GM04503 (cell line): ENCODE data around the gene PIGQ.
"Not testable (repeated sequence)": the region's sequence is repeated elsewhere in the genome, so short reads cannot be mapped to it uniquely, and the experiment has no call there.

Source experiments
- DNase-seq: peaks from one replicate; pipeline ENCODE4 v3.0.0-alpha.2; 2012; ENCODE audit warnings: low read depth

The PIGQ gene

DNA sequence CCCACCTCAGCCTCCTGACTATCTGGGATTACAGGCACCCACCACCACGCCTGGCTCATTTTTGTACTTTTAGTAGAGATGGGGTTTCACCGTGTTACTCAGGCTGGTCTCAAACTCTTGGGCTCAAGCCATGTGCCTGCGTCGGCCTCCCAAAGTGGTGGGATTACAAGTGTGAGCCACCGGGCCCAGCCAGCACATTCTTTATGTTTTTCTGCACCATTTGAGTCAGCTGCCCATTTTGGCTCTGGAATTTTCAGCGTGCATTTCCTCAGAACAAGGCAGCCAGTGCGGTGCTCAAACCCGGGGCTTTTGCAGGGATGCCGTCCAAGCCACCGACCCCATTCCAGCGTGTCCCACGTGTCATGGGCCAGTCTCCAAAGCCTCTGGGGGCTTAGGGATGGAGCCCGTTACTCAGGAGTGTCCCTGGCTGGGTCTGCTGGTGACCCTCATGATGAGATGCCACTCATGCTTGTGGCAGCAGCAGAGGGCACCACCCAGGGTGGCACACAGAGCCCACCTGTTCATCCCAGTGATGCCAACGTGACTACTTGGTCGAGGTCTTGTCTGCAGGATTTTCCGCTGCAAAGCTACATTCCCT, 16.4 kb downstream of the PIGQ start:
- DNase-seq = no peak

DNA sequence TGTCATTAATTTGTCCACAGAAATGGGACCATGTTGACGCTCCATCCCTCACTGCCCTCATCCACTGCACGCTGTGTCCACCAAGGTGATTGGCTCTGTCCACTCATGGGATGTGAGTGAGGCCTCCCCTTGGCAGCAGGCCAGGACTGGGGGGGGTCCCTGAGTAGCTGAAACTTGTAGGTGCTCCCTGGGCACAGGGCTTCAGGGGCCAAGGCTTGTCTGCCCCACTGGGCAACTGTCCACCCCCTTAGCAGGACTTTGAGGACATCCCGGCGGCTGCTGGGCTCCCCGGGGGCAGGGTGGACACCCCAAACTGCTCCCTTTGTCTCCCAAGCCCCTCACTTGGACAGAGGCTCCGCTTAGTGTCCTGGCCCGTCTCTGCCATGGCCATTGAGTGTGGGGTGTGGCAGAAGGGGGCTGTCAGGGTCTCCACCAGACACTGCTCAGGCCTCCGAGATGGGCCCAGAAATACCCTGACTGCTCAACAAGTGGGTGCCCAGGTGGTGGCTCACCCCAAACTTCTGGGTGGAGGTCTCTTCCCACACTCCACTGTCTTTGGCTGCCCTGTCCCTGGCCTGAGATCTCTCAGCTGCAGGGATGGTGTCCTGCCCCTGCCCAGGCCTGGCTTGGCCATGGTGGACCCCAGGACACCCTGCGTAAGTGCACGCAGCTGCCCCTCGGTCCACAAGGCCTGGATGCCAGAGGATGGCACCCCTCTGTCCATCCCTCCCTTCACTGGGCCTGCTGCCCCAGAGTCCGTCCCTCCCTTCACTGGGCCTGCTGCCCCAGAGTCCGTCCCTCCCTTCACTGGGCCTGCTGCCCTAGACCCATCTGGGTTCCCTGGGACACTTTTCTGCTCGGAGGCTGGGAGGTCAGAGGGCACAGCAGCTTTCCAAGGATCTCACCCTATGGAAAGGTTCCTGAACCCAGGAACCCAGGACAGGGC, 17.1 kb downstream of the PIGQ start:
- no peak for DNase-seq

DNA sequence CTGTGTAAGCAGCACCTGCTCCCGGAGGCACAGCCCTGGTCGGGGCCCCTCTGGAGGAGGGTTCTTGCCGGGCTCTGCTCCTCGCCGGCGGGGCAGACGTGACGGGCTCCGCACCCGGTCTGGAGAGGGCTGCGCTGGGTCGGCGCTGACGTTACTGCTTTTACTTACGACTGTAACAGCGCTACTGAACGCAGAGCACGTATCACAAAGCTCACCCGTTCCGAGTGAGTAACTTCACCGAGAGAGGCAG, 18.8 kb downstream of the PIGQ start:
- DNase-seq = no peak

DNA sequence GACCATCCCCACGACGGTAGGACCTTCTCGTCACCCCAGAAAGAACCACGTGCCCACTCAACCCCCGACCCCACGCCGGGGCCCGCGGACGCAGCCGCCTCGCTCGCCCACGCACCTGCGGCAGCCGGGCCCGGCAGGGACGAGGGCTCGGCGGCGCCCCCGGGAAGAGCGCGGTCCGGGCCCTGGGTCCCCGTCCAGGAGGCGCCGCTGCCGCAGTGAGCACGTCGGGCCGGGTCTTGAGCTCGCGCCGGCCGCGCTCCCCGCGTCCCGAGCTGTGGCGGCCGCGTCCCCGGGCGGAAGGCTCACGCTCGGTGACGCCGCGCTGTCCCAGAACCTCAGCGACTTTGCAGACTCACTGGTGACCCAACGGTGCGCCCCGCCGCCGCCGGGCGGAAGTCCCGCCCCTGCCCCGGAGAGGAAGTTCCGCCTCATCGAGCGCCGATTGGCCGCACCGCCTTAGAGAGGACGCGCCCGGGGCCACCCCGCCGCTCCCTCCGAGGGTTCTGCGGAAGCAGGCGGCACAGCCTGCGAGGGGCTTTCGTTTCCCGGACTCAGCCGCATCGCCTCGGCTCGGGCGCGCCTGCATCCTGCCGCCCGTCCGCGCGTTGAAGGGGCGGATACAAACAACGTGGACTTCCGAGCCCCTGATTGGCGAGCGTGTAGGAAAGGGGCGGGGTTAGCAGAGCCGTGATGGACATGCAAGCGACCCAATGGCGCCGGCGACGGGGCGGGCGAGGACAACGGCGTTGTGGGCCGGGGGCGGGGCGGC, 19.3 kb downstream of the PIGQ start:
- DNase-seq = peak; percentile 64

DNA sequence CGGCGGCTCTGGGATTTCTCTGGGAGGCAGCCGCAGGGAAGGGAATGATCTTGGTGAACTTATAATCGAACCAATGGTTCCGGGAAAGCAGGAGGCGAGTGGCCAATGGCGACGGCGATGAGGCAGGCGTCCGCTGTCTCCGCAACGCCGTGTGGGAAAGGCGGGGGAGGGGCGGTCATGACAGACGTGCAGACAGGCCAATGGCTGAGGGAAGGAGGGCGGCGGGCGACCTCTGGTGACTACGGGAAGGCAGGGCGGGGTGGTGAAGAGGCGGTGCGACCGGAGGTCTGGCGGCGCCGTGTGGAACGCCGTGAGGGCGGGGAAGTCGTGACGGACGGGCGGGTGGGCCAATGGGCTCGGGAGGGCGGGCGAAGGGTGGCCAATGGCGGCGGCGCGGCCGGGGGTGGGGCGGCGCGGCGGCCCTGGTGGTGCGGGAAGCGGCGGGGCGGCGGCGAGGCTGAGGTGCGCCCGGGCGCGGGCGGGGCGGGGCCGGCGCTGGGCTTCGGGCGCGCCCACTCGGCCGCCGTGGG, 20.0 kb downstream of the PIGQ start, which contains the start of gene RAB40C:
Gene RAB40C, plus strand, starts transcription at position 409 of the 530 bp plus-strand sequence. CDS start 226 bp downstream, outside the sequence.
- peak; percentile 71 for DNase-seq

DNA sequence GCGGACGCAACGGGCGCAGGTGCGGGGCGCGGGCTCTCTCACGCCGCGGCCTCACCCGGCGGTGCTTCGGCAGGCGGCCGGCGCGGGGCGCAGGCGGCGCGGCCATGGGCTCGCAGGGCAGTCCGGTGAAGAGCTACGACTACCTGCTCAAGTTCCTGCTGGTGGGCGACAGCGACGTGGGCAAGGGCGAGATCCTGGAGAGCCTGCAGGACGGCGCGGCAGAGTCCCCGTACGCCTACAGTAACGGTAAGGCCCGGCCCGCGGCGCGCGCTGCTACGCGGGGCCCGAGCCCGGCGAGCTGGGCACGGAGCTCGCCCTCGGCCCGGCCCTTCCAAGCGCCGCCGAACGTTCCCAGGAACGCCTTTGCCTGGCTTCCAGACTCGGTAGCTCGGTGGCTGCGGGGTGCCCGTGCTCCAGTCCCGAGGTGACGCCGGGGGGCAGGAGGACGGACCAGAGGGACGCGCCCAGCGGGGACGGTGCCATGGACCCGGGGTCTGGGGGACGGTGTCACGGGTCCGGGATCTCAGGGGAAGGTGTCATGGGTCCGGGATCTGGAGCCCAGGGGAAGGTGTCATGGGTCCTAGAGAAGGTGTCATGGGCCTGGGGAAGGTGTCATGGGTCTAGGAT, 20.5 kb downstream of the PIGQ start:
- DNase-seq = no peak

DNA sequence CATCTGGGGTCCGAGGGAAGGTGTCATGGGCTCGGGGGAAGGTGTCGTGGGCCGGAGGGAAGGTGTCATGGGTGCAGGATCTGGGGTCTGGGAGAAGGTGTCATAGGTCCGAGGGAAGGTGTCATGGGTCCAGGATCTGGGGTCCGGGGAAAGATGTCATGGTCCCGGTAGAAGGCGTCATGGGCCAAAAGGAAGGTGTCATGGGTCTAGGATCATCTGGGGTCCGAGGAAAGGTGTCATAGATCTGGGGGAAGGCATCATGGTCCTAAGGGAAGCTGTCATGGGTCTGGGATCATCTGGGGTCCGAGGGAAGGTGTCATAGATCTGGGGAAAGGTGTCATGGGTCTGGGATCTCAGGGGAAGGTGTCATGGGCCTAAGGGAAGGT, 21.0 kb downstream of the PIGQ start:
- no peak for DNase-seq

DNA sequence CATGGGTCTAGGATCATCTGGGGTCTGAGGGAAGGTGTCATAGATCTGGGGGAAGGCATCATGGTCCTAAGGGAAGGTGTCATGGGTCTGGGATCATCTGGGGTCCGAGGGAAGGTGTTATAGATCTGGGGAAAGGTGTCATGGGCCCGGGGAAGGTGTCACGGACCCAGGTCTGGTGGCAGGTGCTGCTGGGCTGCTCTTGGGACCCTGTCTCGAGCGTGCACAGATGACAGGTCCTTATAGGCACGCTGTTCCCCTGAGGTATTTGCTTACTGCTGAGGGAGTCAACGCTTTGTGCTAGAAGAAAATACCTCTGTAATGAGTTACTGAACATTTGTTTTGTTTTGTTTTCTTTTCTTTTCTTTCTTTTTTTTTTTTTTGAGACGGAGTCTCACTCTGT, 21.5 kb downstream of the PIGQ start:
- no peak for DNase-seq

DNA sequence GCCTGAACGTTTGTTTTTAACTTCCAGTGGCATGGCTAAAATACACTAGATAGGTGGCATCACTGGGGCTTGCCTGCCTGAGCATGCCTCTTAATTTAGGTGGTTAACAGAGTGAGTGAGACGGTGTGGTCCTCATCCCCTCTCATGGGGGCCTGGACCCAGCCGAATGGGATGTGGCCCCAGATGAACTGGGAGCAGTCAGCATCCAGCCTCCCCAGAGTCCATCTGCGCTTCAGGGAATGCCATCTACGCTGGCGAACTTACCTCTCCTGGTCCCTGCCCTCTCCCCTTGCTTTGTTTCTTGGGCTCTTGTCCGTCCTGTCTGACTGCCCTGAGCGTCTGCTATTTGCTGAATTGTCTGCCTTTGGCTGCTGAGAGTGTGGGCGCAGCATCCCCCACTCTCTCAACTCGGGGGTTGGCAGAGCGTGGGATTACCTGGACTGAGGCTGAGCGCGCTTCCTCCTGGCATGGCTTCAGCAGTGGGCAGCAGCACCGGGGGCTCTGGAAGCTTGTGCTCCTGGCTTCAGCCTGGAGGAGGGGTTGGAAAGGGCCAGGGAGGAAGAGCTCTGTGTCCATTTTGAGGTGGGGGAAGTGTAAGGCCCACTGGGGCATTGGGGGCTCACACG, 22.2 kb downstream of the PIGQ start:
- no peak for DNase-seq

DNA sequence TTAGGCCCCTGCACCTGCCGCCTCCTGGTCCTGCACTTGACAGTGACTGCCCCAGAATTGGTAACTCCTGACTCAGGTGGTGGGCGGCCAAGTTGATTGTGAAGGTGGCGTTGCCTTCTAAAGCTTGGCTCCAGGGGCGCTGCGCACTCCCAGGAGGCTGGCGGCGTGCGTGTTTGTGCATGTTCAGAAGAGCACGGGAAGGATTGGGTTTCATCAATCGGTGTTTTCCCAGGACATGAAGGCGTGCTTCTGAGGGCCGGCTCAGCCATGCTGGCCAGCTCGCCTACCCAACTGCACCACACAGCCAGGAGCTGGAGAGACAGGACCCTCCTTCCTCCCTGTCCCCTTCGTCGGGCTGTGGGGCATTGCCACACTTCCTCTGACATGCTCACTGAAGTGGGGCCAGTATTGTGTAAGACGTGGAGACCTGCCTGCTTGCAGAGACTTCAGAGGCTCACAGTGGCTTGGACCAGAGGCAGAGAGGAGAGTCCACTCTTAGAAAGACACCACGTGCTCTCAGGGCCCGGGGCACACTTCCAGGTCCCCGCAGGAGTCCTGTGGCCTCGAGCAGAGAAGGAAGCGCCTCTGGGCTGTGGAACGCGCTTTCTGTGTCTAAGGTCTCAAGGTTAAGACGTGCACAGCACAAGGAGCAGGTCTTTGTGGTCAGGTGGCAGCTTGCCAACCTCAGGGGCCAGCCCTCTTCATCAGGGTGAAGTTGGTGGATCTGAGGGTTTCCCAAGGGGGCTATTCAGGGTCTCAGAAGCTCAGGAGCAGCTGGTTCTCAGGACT, 22.9 kb downstream of the PIGQ start:
- DNase-seq = no peak

DNA sequence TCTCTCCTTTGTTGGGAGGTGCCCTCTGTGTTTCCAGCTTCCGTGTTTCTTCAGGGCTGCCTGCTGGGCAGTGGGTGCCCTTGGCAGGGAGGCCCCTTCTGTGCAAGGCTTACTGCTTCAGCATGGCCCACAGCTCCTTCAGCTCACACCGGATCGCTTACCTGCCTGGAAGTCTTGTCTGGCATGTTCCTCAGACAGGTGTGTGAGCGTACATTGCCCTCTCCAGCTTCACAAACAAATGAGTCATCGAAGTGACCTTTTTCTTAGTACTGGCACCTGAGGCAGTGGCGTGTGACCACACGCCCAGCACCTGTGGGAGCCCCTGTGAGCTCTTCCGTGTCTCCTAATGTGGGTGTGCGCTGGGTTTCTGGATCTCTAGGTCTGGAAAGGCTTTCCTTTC, 23.6 kb downstream of the PIGQ start:
- no peak for DNase-seq

DNA sequence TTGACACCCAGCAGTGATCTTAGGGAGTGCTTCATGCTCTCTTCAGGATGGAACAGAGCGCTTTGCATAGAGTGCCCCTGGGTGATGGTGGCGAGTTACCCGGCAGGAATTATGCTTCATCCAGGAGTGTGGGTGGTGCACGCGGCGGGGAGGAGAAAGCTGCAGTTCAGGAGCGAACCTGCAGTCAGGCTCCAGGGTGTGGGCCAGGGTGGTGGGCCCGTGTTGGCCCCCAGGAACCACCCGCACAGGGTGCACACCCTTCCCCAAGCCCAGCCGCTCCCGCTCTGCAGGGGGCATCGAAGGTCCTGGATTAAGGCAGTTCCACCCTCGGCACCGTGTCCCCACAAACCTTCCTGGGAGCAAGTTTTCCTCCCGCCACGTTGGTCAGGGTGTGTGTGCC, 24.0 kb downstream of the PIGQ start:
- no peak for DNase-seq

DNA sequence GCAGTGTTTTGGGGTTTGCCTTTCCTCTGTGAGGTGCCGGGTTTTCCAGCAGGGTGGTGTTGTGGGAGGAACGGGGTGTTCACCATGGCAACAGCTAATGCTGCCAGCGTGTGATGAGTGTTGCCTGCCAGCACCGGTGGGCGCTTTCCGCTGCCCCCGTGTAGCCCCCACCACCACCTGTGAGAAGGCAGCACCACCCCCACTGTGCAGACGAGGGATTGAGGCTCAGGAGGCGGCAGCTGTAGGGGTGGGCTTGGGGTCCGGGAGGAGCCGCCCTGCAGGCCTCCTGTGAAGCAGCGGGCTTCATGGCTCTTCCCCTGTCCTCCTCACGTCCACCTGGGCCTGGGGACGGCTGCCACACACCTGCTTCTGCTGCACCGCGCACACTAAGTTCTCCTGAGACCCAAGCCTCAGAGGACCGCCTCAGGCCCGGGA, 25.3 kb downstream of the PIGQ start:
- DNase-seq = no peak

DNA sequence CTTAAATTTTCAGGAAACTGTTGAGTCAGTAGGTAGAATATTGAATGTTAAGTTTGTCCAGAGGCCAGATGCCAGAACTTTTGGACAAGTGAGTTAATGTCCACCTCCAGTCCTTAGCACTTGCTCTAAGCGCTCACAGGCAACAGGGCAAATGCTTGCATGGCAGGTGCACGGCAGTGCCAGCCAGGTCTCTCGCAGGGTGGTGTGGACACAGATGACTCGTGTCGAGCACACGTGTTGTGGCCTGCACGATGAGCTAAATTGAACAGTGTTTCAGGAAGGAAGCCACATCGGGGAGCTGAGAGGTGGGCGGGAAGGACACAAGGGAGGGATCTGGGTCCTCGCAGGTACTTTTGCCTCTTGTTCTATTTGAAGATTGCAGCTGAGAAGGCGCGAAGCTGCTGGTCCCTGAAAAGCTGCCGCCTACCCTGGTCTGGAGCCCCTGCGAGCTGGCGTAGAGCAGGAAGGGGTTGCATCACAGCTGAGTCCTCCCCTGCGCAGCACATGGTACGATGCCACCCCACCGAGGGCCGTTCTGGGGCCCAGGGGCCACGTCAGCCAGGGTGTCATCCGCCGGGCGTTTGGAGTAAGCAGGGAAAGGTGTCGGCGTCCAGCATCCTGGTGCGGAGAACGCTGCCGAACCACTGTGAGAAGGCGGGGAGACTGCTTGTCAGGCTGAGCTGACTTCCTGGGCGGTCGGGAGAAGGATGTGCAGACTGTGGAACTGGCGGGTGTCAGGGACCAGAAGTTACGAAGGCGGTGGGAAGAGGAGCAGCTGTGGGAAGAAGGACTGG, 26.4 kb downstream of the PIGQ start:
- DNase-seq = no peak

DNA sequence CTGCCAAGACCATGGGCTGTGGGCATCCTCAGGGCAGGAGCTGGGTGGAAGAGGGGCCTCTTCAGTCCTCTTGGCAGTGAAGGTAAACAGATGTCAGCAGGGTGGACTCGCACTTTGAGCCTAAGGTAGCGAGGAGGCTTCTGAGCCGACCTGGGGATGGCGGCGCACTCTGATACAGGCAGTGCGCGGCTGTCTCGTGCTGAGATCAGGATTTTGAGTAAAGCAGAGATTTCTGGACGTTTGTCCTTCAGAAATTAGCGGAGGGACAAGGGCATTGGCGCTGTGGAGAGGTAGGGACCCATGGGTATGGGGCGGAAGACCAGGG, 26.9 kb downstream of the PIGQ start:
- DNase-seq = no peak

DNA sequence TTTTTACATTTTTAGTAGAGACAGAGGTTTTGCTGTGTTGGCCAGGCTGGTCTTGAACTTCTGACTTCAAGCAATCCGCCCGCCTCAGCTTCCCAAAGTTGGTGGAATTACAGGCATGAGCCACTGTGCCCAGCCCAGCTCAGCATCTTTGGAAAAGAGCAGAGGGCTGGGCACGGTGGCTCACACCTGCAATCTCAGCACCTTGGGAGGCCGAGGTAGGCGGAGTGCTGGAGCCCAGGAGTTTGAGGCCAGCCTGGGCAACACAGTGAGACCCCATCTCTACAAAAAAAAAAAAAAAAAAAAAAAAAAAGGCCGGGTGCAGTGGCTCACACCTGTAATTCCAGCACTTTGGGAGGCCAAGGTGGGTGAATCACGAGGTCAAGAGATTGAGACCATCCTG, 27.9 kb downstream of the PIGQ start:
- not testable (repeated sequence) for DNase-seq

DNA sequence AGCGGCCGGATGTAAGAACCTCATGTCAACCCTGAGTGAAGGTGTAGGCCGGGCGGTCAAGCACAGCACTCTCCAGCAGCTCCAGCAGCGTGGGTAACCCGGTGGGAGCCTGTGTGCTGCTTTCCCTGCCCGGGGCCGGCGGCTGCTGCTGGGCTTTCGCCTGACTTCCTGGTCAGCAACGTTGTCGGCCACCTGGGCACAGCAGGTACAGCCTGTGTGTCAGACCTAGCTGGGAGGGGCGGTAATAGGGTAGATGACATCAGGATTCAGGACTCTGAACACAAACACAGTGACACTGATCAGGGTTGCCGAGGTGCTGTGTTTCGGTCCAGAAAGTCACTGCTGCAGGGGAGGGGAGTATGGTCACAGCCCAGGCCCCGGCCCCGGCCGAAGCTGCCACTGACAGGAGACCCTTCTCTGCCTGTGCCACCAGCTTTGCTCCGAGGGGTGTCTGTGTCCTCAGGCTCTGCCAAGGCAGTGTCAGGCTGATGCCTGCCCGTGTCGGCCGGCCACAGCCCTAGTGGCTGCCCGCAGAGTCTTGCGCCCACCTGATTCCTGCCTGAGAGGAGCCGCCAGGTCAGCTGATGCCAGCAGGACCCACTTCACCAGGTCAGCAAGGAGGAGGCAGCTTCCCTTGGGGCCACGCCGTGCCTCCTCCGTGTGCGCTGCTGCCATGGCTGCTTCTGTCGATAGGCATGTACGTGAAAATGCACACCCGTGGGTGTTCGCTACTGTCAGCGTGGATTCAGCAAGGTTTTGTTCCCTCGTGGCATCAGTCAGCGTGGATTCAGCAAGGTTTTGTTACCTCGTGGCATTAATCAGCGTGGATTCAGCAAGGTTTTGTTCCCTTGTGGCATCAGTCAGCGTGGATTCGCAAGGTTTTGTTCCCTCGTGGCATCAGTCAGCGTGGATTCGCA, 29.3 kb downstream of the PIGQ start:
- DNase-seq = no peak

DNA sequence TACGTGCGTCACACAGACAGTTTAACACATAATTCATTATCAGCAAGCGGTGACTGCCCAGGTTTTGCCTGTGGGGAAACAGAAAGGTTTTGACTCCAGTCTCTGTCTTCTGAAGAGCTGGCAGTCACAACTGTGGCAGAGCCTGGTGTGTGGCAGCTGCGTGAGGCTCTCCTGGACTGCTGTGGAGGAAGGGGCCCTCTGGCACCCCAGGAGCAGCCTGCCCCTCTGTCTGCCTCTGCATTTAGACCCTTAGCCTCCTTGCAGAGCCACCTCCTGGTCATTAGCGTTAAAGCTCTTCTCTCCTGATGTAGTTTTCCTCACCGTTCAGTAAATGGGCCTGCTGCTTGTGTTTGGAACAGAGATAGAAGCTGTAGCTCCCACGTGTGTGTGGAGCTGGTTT, 31.0 kb downstream of the PIGQ start:
- DNase-seq = no peak

DNA sequence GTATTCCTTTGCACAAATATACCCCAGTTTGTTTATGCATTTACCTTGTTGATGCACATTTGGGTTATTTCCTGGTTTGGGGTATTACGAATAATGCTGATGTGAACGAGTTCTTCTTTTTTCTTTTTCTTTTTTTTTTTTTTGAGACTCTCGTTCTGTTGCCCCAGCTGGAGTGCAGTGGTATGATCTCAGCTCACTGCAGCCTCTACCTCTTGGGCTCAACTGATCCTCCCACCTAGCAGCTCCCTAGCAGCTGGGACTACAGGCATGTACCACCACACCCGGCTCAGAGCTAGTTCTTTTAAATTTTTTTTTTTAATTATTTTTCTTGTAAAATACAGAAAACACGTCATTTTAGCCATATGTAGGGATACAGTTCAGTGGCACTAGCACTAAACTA, 34.2 kb downstream of the PIGQ start:
- no peak for DNase-seq
